ENCODE results near the gene MBNL2. TPM values are rescaled to one million over a fixed set of nuclear protein-coding genes. Genes with fewer than 3 reads are reported as not detected.

MBNL2 gene
- total RNA-seq, 1 donor from 2014 or later: 12.4 TPM

GRCh38 chr13:97339988-97340749, 118.0 kb downstream of the MBNL2 start:
- no peaks in the 10 kb centered on the region for H3K27me3 Mint-ChIP-seq (ENCODE audit: unreplicated experiment)
- no peaks in the 10 kb centered on the region for H3K36me3 Mint-ChIP-seq (ENCODE audit: unreplicated experiment)
- peaks cover 7% of the 10 kb centered on the region for H3K4me1 Mint-ChIP-seq (ENCODE audit: low read depth, unreplicated experiment)
- DNase-seq: no peak
- no peak for TF ChIP-seq CTCF (IDR thresholded peaks at IDR 0.05; ENCODE audit: partially characterized antibody, unreplicated experiment)
- H3K9me3 Mint-ChIP-seq (ENCODE audit: unreplicated experiment): no peaks in the 10 kb centered on the region
- H3K4me3 Mint-ChIP-seq (ENCODE audit: unreplicated experiment): no peak overlapping the region
- H3K27ac Mint-ChIP-seq (ENCODE audit: unreplicated experiment): no peak overlapping the region

- no peak for TF ChIP-seq CTCF (IDR thresholded peaks at IDR 0.05; ENCODE audit: partially characterized antibody, unreplicated experiment)
- Mint-ChIP-seq H3K4me1 (ENCODE audit: low read depth, unreplicated experiment) (peaks cover 7% of the 10 kb centered on the region), H3K4me3 (ENCODE audit: unreplicated experiment) (no peak overlapping the region), H3K36me3 (ENCODE audit: unreplicated experiment) (no peaks in the 10 kb centered on the region), H3K9me3 (ENCODE audit: unreplicated experiment) (no peaks in the 10 kb centered on the region), H3K27me3 (ENCODE audit: unreplicated experiment) (no peaks in the 10 kb centered on the region), H3K27ac (ENCODE audit: unreplicated experiment) (no peak overlapping the region)
- no peak for DNase-seq
Measured at GRCh38 chr13:97341135-97341534, 119.0 kb downstream of the MBNL2 start.

- TF ChIP-seq CTCF (IDR thresholded peaks at IDR 0.05; ENCODE audit: partially characterized antibody, unreplicated experiment): no peak
- no peak for DNase-seq
- no peaks in the 10 kb centered on the region for H3K9me3 Mint-ChIP-seq (ENCODE audit: unreplicated experiment)
- peaks cover 7% of the 10 kb centered on the region for H3K4me1 Mint-ChIP-seq (ENCODE audit: low read depth, unreplicated experiment)
- H3K27ac Mint-ChIP-seq (ENCODE audit: unreplicated experiment): no peak overlapping the region
- H3K27me3 Mint-ChIP-seq (ENCODE audit: unreplicated experiment): no peaks in the 10 kb centered on the region
- H3K36me3 Mint-ChIP-seq (ENCODE audit: unreplicated experiment): no peaks in the 10 kb centered on the region
- H3K4me3 Mint-ChIP-seq (ENCODE audit: unreplicated experiment): no peak overlapping the region
Measured at GRCh38 chr13:97342136-97342535, 120.0 kb downstream of the MBNL2 start.

- H3K9me3 Mint-ChIP-seq (ENCODE audit: unreplicated experiment): no peaks in the 10 kb centered on the region
- H3K27ac Mint-ChIP-seq (ENCODE audit: unreplicated experiment): no peak overlapping the region
- H3K4me1 Mint-ChIP-seq (ENCODE audit: low read depth, unreplicated experiment): peaks cover 7% of the 10 kb centered on the region
- H3K27me3 Mint-ChIP-seq (ENCODE audit: unreplicated experiment): no peaks in the 10 kb centered on the region
- no peak for DNase-seq
- no peak for TF ChIP-seq CTCF (IDR thresholded peaks at IDR 0.05; ENCODE audit: partially characterized antibody, unreplicated experiment)
- H3K4me3 Mint-ChIP-seq (ENCODE audit: unreplicated experiment): no peak overlapping the region
- H3K36me3 Mint-ChIP-seq (ENCODE audit: unreplicated experiment): no peaks in the 10 kb centered on the region
Measured at GRCh38 chr13:97342936-97343335, 120.8 kb downstream of the MBNL2 start.
